HL-60 (cell line): ENCODE results near the gene SGK1.
"Not testable (repeated sequence)": the region's sequence is repeated elsewhere in the genome, so short reads cannot be mapped to it uniquely, and the experiment has no call there.

Experiments
- DNase-seq, 2 experiments: peaks; one replicate each; pipeline ENCODE4 v3.0.0-alpha.2; 2010 to 2020; ENCODE audit warnings: low read depth in 1 of 2, low spot score in 1 of 2
- H3K27ac ChIP-seq: fragments of 250-450 bp; sonication (Bioruptor Pico); replicated peaks from 2 replicates; pipeline ENCODE4 v1.5.1; 2020; ENCODE audit warnings: mild to moderate bottlenecking, moderate library complexity
- H3K27me3 ChIP-seq: fragments of 250-450 bp; sonication (Bioruptor Pico); 2 replicates; pipeline ENCODE4 v1.5.1; 2021; ENCODE audit warnings: mild to moderate bottlenecking, moderate library complexity; ENCODE audit not compliant: insufficient read depth, poor library complexity, severe bottlenecking
- H3K4me3 ChIP-seq: replicated peaks from 2 replicates; pipeline ENCODE4 v1.5.1; 2011; ENCODE audit warnings: mild to moderate bottlenecking, control low read depth, low read length; ENCODE audit not compliant: insufficient read depth
- GABPA ChIP-seq: IDR thresholded peaks from 2 replicates; pipeline ENCODE4 v1.6.1; 2012; ENCODE audit warnings: low read depth
- POLR2AphosphoS5 ChIP-seq: IDR thresholded peaks from 2 replicates; pipeline ENCODE4 v1.6.1; 2012; ENCODE audit warnings: low read depth
- SPI1 ChIP-seq: IDR thresholded peaks from 2 replicates; pipeline ENCODE4 v1.6.1; 2012; ENCODE audit warnings: low read depth, mild to moderate bottlenecking, borderline replicate concordance
- TF ChIP-seq, protein P1 (sequence below): IDR thresholded peaks from 2 replicates; pipeline ENCODE4 v1.6.1; 2012; ENCODE audit warnings: low read depth; ENCODE audit not compliant: insufficient replicate concordance
- TF ChIP-seq, protein P2 (sequence below): IDR thresholded peaks from one replicate; pipeline ENCODE4 v1.5.1; 2011; ENCODE audit warnings: low read length, control low read depth, inconsistent platforms; ENCODE audit not compliant: insufficient read depth

The SGK1 gene

DNA sequence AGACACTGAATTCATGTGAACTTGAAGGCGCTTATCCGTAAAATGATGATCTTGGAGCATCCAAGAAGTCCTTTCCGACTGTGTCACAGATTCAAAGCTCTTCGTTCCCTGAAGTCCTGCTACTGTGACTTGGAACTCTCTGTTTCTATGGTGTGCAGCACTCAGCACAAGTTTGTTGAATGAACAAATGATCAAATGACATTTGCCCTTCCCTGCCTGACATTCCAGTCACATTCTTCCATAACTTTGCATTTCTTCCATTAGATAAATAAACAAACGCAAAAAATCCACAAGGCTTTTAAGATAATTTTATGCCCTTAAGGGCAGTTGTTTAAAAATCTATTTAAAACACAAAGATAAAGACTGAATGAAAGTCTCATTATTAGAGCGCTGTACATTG lies 39.9 kb downstream of the SGK1 start:
- H3K27ac ChIP-seq, result no peak overlapping the region
- TF ChIP-seq SPI1 (no peak), POLR2AphosphoS5 (no peak), GABPA (no peak)
- TF ChIP-seq, protein P1, sequence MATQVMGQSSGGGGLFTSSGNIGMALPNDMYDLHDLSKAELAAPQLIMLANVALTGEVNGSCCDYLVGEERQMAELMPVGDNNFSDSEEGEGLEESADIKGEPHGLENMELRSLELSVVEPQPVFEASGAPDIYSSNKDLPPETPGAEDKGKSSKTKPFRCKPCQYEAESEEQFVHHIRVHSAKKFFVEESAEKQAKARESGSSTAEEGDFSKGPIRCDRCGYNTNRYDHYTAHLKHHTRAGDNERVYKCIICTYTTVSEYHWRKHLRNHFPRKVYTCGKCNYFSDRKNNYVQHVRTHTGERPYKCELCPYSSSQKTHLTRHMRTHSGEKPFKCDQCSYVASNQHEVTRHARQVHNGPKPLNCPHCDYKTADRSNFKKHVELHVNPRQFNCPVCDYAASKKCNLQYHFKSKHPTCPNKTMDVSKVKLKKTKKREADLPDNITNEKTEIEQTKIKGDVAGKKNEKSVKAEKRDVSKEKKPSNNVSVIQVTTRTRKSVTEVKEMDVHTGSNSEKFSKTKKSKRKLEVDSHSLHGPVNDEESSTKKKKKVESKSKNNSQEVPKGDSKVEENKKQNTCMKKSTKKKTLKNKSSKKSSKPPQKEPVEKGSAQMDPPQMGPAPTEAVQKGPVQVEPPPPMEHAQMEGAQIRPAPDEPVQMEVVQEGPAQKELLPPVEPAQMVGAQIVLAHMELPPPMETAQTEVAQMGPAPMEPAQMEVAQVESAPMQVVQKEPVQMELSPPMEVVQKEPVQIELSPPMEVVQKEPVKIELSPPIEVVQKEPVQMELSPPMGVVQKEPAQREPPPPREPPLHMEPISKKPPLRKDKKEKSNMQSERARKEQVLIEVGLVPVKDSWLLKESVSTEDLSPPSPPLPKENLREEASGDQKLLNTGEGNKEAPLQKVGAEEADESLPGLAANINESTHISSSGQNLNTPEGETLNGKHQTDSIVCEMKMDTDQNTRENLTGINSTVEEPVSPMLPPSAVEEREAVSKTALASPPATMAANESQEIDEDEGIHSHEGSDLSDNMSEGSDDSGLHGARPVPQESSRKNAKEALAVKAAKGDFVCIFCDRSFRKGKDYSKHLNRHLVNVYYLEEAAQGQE, result no peak
- TF ChIP-seq, protein P2, sequence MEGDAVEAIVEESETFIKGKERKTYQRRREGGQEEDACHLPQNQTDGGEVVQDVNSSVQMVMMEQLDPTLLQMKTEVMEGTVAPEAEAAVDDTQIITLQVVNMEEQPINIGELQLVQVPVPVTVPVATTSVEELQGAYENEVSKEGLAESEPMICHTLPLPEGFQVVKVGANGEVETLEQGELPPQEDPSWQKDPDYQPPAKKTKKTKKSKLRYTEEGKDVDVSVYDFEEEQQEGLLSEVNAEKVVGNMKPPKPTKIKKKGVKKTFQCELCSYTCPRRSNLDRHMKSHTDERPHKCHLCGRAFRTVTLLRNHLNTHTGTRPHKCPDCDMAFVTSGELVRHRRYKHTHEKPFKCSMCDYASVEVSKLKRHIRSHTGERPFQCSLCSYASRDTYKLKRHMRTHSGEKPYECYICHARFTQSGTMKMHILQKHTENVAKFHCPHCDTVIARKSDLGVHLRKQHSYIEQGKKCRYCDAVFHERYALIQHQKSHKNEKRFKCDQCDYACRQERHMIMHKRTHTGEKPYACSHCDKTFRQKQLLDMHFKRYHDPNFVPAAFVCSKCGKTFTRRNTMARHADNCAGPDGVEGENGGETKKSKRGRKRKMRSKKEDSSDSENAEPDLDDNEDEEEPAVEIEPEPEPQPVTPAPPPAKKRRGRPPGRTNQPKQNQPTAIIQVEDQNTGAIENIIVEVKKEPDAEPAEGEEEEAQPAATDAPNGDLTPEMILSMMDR, result no peak
- no peak for DNase-seq
- no peak overlapping the region for H3K4me3 ChIP-seq
- H3K27me3 ChIP-seq, result no peaks in the 10 kb centered on the region

DNA sequence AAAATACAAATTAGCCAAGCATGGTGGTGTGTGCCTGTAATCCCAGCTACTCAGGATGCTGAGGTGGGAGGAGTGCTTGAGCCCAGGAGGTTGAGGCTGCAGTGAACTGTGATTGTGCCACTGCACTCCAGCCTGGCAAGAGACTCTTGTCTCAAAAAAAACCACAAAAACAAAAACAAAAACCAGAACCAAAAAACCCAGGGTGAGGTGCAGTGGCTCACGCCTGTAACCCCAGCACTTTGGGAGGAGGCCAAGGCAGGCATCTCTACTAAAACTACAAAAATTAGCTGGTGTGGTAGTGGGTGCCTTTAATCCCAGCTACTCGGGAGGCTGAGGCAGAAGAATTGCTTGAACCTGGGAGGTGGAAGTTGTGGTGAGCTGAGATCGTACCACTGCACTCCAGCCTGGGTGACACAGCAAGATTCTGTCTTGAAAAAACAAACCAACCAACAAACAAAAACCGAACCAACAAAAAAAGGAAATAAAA lies 41.0 kb downstream of the SGK1 start:
- not testable (repeated sequence) for H3K4me3 ChIP-seq, H3K27me3 ChIP-seq
- peak in 1 of 2 experiments; percentile 59 for DNase-seq
- H3K27ac ChIP-seq, result peak overlapping the region; percentile 44

DNA sequence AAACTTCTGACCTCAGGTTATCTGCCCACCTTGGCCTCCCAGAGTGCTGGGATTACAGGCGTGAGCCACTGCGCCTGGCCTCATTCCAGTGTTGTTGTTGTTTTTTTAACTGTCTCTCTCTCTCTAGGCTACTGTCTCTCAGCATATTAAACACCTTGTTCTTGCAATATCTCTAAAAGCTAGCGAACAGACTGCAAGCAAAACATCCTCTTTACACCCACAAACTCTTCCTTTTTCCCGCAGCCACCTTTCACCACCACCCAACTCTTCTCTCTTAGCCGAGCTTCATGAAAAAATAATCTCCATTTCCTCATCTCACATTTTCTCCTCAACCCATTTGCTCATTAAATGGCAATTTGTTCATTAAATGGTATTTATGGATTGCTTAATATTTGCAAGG lies 45.5 kb downstream of the SGK1 start:
- Histone ChIP-seq H3K4me3 (no peak overlapping the region), H3K27ac (peak overlapping the region; percentile 25; the same call in 1 of the 2 replicates), H3K27me3 (no peaks in the 10 kb centered on the region)
- TF ChIP-seq SPI1, result peak; percentile 14; the same call in 1 of the 2 replicates
- TF ChIP-seq POLR2AphosphoS5, result no peak
- DNase-seq, result peak in 1 of 2 experiments; percentile 35

DNA sequence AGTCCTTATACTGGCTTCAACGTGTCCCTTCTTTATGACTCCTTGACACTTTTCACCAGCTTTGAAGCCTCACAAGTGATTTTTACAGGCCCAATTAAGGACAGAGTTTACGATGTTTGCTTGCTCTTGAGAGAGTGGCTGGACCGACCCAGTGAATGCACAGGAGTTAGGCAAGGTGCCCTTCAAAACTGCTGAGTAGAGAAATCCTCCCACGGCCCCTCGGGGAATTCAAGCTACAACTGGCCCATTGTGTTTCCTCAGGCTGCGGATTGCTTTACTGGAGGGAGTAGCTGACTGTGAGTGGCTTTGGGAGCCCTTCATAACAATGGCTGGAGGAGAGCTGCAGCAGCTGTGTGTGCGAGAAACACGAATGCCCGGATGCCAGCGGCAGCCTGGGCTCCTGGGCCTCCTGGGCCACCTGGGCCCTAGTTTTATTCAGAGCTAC lies 50.0 kb downstream of the SGK1 start:
- no peak overlapping the region for H3K27ac ChIP-seq
- H3K27me3 ChIP-seq, result no peaks in the 10 kb centered on the region
- H3K4me3 ChIP-seq, result no peak overlapping the region
- no peak for TF ChIP-seq SPI1
- TF ChIP-seq POLR2AphosphoS5, result no peak
- TF ChIP-seq, protein P1, result no peak
- TF ChIP-seq, protein P2, result no peak
- TF ChIP-seq GABPA, result no peak
- DNase-seq, result no peak

DNA sequence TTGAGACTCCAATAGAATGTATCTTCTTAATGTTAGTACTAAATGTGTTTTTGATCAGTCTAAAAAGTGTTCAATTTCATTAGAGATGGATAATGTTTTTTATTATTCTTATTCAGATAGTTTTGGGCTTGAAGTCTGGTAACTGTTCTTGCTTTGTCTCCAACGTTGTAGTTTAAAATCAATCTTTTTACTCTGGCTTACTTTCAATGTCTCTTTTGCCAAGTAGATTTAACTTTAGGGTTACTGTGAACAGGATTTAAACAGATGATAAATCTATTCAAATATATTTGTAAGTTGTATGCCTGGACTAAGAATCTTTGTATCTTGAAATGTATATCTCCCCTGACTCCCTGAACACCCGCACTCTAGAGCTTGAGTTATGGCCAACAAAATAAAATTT lies 51.1 kb downstream of the SGK1 start:
- no peak for DNase-seq
- no peak overlapping the region for H3K4me3 ChIP-seq
- no peak overlapping the region for H3K27ac ChIP-seq
- no peaks in the 10 kb centered on the region for H3K27me3 ChIP-seq
- no peak for TF ChIP-seq POLR2AphosphoS5
- TF ChIP-seq, protein P1, result no peak
- no peak for TF ChIP-seq SPI1
- TF ChIP-seq, protein P2, result no peak
- TF ChIP-seq GABPA, result no peak
